ENCODE data around the gene TUBGCP2.

GRCh38 chr10:133277993-133278576 lies 30.6 kb downstream of the TUBGCP2 start:
- TF ChIP-seq CTCF (IDR thresholded peaks at IDR 0.05 in 2 of 3, conservative IDR thresholded peaks at IDR 0.05 in 1 of 3; ENCODE audit: borderline replicate concordance in 1 of 3, insufficient read depth in 1 of 3, low read depth in 2 of 3, low read length in 2 of 3), result no peak
- no peak for TF ChIP-seq EZH2 (IDR thresholded peaks at IDR 0.05)
- no peak for TF ChIP-seq POLR2A (IDR thresholded peaks at IDR 0.05; ENCODE audit: borderline replicate concordance, extremely low read depth, insufficient read depth, insufficient read length)
- TF ChIP-seq POLR2AphosphoS5 (IDR thresholded peaks at IDR 0.05; ENCODE audit: low read depth, low read length), result no peak
- TF ChIP-seq RAD21 (IDR thresholded peaks at IDR 0.05; ENCODE audit: low read depth), result no peak
